NCI-H1417 treated with DMSO at 0.1 percent for 48 hours (cell line): ENCODE data around the gene TFEB.

Experiments
- DNase-seq: peaks from one replicate; lab custom pipeline; 2025; lab: John Stamatoyannopoulos, UW

The TFEB gene

DNA sequence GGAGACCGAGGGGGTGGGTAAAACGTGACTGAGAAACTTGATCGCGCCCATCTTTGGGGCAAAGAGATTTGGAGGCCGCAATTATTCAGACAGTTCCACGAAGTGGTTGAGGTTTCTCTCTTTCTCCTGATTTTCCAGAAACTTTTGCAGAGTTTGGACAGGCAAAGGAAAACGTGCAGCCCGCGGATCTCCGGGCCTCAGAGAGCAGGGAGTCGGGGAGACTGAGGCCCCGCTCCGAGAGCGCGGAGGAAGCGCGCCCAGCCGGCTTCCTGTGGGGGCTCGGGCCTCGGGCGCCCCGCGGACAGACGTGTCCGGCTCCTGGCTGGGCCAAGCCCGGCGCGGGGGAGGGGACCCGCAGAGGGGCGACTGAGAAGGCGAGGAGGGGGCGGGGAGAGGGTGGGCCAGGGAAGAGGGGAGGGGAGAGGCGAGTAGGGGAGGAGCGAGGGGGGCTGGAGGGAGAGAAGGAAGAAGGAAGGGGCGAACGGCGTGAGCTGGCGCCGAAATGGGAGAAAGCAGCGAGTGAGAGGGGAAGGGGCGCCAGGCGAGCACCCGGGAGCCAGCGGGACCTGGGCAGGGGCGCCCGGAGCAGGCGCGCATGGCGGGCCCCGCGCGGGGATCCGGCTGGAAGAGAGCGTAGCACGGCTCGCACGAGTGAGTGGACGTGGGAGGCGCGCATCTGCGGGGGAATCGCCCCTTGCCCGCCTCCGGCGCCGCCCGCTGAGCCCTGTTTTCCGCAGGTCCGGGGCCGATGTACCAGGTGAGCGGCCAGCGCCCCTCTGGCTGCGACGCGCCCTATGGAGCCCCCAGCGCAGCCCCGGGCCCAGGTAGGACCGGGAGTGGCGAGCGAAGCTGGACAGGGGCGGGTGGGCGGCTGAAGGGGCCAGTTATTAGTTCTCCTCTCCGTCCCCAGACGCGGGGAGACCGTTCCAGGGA lies 97.1 kb downstream of the TFEB start, which contains the start of gene MDFI:
MDFI (plus strand) TSS at position 467 of the 933 bp plus-strand sequence; CDS start at position 749, 282 bp downstream.
- DNase-seq, result no peak

- no peak for DNase-seq
These were observed 98.0 kb downstream of the TFEB start for GRCh38 chr6:41637194-41638001.

GRCh38 chr6:41636833-41637193 lies 98.6 kb downstream of the TFEB start:
- DNase-seq, result no peak

- no peak for DNase-seq
These were observed 100.0 kb downstream of the TFEB start for GRCh38 chr6:41635365-41635764.

- DNase-seq, result no peak
These were observed 100.8 kb downstream of the TFEB start for GRCh38 chr6:41634657-41635056.
